COLO668 (cell line): ENCODE measurements around the gene FOXN3.
A peak's percentile ranks its signal among the peaks of the same experiment; 100 is the strongest.

Source experiments
- DNase-seq: peaks from one replicate; lab custom pipeline; 2025; ENCODE audit not compliant: unreplicated experiment; lab: John Stamatoyannopoulos, UW

FOXN3 gene

GRCh38 chr14:89283327-89284060 is 133.5 kb downstream of the FOXN3 start:
- no peak for DNase-seq

DNA sequence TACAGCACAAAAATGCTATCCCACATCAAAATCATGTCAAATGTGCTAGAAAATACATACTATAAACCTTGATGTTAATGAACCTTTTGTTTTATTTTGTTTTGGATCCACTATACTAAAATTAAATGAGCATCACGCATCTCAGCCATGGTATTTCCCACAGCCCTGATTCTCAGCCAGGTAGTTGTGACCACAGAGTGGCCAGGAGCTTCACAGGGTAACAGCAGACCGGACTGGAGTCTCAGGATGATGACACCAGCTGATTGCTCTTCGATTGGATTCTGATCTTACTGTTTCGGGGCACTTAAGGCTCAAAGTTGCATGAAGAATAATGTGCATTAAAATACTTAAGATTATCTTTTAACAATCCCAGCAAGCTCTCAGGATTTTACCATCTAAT is 134.8 kb downstream of the FOXN3 start:
- DNase-seq = no peak

- no peak for DNase-seq
Observed at GRCh38 chr14:89280600-89280999, 136.4 kb downstream of the FOXN3 start.

- no peak for DNase-seq
Observed at GRCh38 chr14:89279649-89280232, 137.3 kb downstream of the FOXN3 start.

- no peak for DNase-seq
Observed at GRCh38 chr14:89277203-89277602, 139.8 kb downstream of the FOXN3 start.

- no peak for DNase-seq
Observed at GRCh38 chr14:89276424-89276975, 140.5 kb downstream of the FOXN3 start.

- DNase-seq = peak; percentile 39
Observed at GRCh38 chr14:89270439-89271227, 146.4 kb downstream of the FOXN3 start.

GRCh38 chr14:89269404-89269803 is 147.6 kb downstream of the FOXN3 start:
- no peak for DNase-seq

DNA sequence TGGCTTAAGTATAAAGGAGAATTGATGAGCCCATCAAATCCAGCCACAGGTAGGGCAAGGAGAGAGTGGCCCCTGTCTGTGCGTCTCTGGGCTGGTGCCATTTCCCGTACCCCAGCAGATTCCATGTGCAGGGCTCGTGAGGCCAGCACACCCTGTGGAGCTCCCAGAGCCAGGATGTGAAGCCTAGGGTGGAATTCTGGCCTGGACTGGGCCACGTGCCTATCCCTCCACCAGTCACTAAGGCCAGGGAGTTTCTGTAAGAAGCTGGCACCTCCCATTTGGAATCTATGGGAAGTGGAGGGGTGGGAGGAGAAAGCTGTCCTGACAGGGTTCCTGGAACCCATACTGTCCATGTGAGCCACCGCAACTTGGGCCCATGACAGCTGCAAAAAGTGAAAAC is 148.5 kb downstream of the FOXN3 start:
- no peak for DNase-seq

DNA sequence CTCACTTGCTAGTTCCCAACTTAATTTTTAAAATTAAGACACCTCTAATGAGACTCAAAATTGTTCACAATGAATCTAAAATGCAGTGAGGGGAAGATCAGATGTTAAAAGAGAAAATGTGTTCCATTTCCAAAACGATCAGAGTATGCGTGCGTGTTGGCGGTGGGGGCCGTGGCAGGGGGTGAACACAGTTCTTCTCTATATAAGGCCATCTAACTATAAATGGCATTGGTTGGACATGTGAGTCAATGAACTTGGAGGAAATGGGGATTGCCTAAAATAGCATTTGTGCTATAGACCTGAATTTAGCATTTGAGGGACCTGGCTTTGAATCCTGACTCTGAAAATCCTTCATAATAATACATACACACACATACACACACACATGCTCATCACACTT is 149.4 kb downstream of the FOXN3 start:
- no peak for DNase-seq

DNA sequence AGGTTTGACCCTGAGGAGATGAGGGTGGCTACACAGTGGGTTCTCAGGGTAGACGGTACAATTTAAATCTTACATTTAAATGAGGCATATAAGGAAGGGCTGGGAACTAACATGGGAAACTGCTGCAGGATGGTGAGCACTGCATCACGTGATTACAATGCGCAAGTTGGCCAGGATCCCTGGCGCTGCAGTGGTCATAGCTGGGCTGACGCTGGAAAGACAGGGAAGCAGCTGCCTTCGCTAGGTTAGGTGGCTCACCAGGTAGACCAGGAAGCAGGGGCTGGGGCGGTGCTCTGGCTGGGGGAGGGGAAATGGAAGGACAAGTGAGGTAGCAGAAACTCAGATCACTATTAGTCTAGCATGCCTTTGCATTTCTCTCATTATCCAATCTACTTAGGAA is 149.9 kb downstream of the FOXN3 start:
- DNase-seq = no peak

DNA sequence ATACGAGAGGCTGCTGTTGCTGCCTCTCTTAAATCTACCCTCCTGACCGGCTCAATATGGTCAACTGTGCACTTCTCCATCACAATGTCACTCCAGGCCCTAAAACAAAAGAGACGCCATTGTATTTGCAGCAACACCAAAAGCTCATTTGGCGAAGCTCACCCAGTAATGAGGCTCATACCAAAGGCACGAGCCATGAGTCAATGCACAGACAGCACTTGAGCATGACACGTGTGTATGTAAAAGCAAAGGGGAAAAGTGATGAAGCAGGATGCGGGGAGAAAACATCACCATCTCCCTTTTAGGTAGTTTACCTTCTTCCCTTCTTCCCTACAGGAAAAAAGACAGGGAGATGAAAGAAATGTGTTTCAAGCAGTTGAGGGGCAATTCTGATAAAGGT is 150.3 kb downstream of the FOXN3 start:
- no peak for DNase-seq

GRCh38 chr14:89265234-89265633 is 151.8 kb downstream of the FOXN3 start:
- no peak for DNase-seq

DNA sequence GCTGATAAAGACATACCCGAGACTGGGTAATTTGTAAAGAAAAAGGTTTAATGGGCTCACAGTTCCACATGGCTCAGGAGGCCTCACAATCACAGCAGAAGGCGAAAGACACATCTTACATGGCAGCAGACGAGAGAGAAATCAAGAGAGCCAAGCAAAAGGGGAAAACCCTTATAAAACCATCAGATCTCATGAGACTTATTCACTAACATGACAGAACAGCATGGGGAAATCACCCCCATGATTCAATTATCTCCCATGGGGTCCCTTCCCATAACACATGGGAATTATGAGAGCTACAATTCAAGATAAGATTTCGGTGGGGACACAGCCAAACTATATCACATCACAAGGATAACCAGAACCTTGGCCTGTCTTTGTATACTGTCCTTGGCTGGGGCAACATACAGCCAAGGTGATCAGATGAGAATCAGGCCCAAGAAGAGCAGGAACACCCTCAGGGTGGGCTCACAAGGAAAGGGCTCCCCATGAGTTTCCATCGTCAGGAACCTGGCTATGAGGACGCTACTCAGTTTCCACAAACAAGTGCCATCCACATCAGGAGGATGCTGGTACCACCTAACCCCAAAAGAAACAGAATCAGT is 152.7 kb downstream of the FOXN3 start:
- DNase-seq = no peak

- no peak for DNase-seq
Observed at GRCh38 chr14:89262041-89262440, 155.0 kb downstream of the FOXN3 start.

GRCh38 chr14:89260898-89261297 is 156.1 kb downstream of the FOXN3 start:
- no peak for DNase-seq

DNA sequence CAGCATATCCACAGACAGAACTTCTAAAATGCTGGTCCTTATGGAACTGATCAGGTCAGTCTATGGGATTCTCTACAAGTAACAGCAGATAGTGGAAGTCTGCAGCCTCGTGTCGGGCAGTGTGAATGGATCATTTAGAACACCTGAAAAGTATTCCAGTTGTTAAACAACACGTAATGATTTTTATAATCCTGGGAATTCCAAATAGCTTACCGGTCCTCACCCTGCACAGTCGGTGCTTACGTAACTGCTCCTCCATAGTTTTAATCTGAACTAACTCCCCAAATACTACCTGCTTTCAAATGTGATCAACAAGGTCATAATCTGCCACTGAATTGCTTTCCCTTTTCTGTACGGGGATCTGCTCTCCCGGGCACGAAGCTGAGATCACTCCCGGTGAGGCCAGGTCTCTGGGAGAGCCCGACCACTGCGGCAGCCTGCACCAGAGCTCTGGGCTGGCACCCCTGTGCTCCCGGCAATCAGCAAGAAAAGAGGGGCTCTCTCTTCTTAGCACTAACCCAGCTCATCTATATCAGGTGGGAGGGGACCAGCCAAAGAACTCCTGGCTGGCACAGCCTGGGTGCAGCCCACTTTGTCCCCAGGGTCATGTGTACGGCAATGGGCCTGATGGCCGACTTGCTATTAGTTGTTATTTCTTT is 157.0 kb downstream of the FOXN3 start:
- no peak for DNase-seq

DNA sequence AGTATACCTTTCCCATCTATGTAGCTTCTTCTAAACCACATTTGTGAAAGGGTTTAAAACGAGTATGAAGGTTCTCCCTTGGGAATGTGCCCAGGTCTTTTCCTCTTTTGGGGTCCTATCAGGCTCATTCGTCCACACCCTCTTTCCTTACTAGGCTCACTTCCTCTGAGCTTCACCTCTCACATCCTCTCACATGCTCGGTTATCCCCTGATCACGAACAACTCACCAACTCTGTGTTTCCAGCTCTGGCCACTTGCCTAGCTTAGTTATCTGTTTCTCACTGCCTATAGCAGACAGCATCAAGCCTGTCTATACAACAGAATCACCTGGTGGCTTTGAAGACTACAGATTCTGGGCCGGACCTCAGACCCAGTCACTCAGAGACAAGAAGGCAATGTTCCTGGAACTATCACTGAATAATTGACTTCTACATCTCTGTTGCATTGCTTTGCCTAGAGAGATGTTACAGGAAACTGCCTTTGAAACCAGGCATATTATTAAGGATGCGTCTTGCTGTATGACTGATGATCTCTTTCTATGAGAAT is 158.2 kb downstream of the FOXN3 start:
- no peak for DNase-seq

GRCh38 chr14:89256951-89257350 is 160.1 kb downstream of the FOXN3 start:
- no peak for DNase-seq

GRCh38 chr14:89256283-89256682 is 160.8 kb downstream of the FOXN3 start:
- DNase-seq = no peak

- DNase-seq = no peak
Observed at GRCh38 chr14:89255852-89256251, 161.2 kb downstream of the FOXN3 start.
